Stimulated activated CD8-positive, alpha-beta memory T cell treated with anti-CD3 and anti-CD28 coated beads, Interleukin-12 subunit alpha, Interleukin-12 subunit beta, amount 100 ng/mL, for 4 hours (primary cell): ENCODE data around the gene SLC22A7.
"Not testable (repeated sequence)": the region's sequence is repeated elsewhere in the genome, so short reads cannot be mapped to it uniquely, and the experiment has no call there.

Source experiments
- DNase-seq: peaks from one replicate; pipeline ENCODE4 v3.0.0-alpha.2; 2020; ENCODE audit warnings: low read depth

The SLC22A7 gene

GRCh38 chr6:43346243-43346642, 48.2 kb downstream of the SLC22A7 start:
- not testable (repeated sequence) for DNase-seq

- DNase-seq = no peak
These were observed 49.0 kb downstream of the SLC22A7 start for GRCh38 chr6:43347021-43347420.

DNA sequence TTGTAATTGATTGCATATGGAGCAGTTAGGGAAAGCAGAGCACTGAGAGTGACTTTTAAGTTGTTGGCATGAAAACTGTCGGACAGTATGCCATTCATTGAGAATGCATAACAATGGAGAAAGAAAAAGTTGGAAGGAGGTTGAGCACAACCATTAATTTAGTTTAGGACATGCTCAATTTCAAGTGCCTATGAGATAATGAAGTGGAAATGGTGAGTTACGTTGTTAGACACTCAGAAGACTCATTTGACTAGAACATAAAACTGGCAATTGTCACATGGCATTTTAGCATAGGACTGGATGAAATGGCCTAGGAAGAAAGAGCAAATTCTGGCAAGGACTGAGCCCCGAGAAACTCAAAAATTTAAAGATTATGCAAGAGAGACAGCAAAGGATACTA, 49.4 kb downstream of the SLC22A7 start:
- no peak for DNase-seq

DNA sequence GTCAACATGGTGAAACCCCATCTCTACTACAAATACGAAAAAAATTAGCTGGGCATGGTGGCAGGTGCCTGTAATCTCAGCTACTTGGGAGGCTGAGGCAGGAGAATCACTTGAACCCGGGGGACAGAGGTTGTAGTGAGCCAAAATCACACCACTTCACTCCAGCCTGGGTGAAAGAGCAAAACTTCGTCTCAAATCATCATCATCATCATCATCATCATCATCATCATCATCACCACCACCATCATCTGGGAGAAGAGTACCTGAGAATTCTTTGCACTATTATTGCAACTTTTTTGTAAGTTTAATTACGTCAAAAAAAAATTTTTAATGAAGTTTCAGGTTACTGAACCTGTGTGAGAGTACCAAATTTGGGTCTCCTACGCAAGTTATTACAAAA, 53.9 kb downstream of the SLC22A7 start:
- DNase-seq = not testable (repeated sequence)
